ENCODE measurements around the gene SNX19. TPM values are rescaled to one million over a fixed set of nuclear protein-coding genes. Genes with fewer than 3 reads are reported as not detected.

Gene SNX19
- total RNA-seq, 1 donor from 2014 or later = 60.4 TPM

DNA sequence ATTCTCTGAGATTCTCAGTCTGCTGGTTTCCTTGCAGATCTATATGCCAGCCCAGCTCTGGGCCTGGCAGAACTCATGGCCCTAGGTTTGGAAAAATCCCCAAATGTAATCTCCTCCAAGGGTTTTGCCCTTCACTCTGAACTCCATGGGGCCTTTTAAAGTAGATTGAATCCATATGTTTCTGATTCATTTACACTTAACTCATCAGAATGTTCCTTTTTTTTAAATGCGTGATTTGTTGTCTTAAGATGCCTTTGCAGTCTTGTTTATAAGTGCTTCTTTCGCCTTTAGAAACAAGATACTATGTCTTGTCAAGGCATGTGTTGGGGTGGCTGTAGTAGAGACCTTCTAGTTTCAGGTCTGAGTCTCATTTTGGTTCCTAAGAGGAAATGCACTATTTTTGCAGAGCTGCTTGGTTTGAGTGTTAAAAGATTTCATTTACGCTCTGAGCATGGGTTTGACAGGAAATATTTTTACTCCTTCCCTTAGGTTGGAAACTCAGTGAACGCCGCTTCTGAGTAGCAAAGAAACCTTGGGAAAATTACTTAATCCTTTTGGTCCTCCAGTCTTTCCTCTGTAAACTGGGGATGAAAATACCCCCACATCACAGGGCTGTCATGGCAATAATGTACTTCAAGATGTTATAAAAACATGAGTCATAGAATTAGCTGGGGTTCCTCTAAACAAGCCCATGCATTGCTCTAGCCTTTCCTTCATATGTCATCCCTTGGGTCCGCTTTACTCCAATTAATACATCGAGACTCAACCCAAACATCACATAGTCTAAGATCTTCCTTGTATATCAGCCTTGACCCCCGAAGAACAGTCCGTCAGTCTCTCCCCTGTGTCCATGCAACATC lies 83.5 kb downstream of the SNX19 start:
- CTCF ChIA-PET = no interaction called here
- H3K4me3 Mint-ChIP-seq = no peak overlapping the region
- ATAC-seq (ENCODE audit: low read depth) = no peak
- no peak overlapping the region for H3K27ac Mint-ChIP-seq
- POLR2A ChIA-PET = no interaction called here
- peaks cover 9% of the 10 kb centered on the region for H3K9me3 Mint-ChIP-seq
- intact Hi-C loops (cut with micrococcal nuclease) = no loop called here
- H3K27me3 Mint-ChIP-seq = peaks cover 10% of the 10 kb centered on the region
- no peak for TF ChIP-seq CTCF (IDR thresholded peaks at IDR 0.05)
- no peaks in the 10 kb centered on the region for H3K36me3 Mint-ChIP-seq (ENCODE audit: low read depth)
- no peak for DNase-seq
- H3K4me1 Mint-ChIP-seq = no peaks in the 10 kb centered on the region

GRCh38 chr11:130831976-130832375 lies 84.3 kb downstream of the SNX19 start:
- ATAC-seq (ENCODE audit: low read depth) (no peak), DNase-seq (no peak)
- Mint-ChIP-seq H3K27ac (no peak overlapping the region), H3K4me1 (no peaks in the 10 kb centered on the region), H3K4me3 (no peak overlapping the region), H3K36me3 (ENCODE audit: low read depth) (no peaks in the 10 kb centered on the region), H3K9me3 (peaks cover 5% of the 10 kb centered on the region), H3K27me3 (peaks cover 10% of the 10 kb centered on the region)
- ChIA-PET POLR2A (no interaction called here), CTCF (no interaction called here)
- intact Hi-C loops (cut with micrococcal nuclease) = no loop called here
- no peak for TF ChIP-seq CTCF (IDR thresholded peaks at IDR 0.05)

DNA sequence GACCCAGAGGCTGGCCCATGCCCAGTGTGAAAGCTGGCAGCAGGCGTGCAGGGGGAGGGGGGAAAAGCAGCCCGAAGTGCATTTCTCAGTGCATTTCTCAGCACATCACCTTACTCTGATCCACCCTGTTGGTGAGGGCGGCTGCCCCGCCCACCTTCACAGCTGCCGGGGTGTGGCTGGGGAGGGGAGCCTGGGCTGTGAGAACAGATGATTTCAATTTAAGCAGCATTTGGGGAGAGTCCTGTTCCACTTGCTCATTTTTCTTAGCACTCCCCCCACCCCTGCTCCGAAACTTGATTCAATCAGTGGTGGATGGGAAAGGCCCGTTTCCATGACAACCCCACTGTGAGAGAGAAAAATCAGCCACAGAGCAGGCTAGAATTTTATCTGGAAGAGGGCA lies 84.8 kb downstream of the SNX19 start:
- no peaks in the 10 kb centered on the region for H3K36me3 Mint-ChIP-seq (ENCODE audit: low read depth)
- POLR2A ChIA-PET = no interaction called here
- no peaks in the 10 kb centered on the region for H3K4me1 Mint-ChIP-seq
- CTCF ChIA-PET = no interaction called here
- intact Hi-C loops (cut with micrococcal nuclease) = no loop called here
- peaks cover under 1% of the 10 kb centered on the region for H3K9me3 Mint-ChIP-seq
- no peak overlapping the region for H3K27ac Mint-ChIP-seq
- no peak overlapping the region for H3K4me3 Mint-ChIP-seq
- DNase-seq (no peak), ATAC-seq (ENCODE audit: low read depth) (no peak)
- H3K27me3 Mint-ChIP-seq = peaks cover 10% of the 10 kb centered on the region
- TF ChIP-seq CTCF (IDR thresholded peaks at IDR 0.05) = no peak

GRCh38 chr11:130830566-130830965 lies 85.7 kb downstream of the SNX19 start:
- H3K36me3 Mint-ChIP-seq (ENCODE audit: low read depth) = no peaks in the 10 kb centered on the region
- H3K9me3 Mint-ChIP-seq = no peaks in the 10 kb centered on the region

More at GRCh38 chr11:130830566-130830965, 85.7 kb downstream of the SNX19 start:
- no peak for TF ChIP-seq CTCF (IDR thresholded peaks at IDR 0.05)
- ChIA-PET POLR2A (no interaction called here), CTCF (no interaction called here)
- H3K4me1 Mint-ChIP-seq = no peaks in the 10 kb centered on the region
- intact Hi-C loops (cut with micrococcal nuclease) = no loop called here
- no peak overlapping the region for H3K4me3 Mint-ChIP-seq
- H3K27ac Mint-ChIP-seq = no peak overlapping the region
- ATAC-seq (ENCODE audit: low read depth) (no peak), DNase-seq (no peak)
- H3K27me3 Mint-ChIP-seq = peaks cover 7% of the 10 kb centered on the region
